DMS153 treated with DMSO at 0.1 percent for 48 hours (cell line): Measurements from ENCODE around the gene CLEC16A.

Experiments used
- DNase-seq: peaks from one replicate; lab custom pipeline; 2025; ENCODE audit not compliant: unreplicated experiment; lab: John Stamatoyannopoulos, UW

Gene CLEC16A

DNA sequence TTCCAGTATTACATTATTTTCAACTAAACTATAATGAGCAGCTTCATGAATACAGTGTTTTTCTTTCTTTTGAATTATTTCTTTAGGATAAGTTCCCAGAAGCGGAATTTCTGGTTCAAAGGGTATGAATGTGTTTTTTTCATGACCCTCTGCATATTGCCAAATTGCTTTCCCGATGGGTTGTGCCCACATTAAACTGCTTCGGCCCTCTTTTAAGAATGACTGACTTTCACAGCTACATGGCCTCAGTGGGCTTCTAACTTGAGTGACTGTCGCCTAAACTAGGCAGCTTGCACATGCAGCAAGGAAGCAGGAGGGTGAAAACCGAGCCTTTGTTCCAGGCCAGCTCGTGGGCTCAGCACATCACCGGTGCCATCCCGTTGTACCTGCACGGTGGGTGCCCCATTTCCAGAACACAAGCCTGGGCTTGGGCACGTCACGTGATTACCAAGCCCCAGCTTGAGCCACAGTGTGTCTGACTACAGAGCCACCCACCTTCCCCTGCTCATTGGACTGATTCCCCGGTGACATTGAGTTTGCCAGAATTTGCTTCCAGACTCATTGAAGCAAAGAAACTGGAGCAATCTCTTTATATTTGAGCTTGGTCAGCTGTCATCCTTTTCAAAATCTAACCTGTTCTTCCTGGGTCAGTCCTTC, 112.8 kb downstream of the CLEC16A start:
- DNase-seq: no peak

DNA sequence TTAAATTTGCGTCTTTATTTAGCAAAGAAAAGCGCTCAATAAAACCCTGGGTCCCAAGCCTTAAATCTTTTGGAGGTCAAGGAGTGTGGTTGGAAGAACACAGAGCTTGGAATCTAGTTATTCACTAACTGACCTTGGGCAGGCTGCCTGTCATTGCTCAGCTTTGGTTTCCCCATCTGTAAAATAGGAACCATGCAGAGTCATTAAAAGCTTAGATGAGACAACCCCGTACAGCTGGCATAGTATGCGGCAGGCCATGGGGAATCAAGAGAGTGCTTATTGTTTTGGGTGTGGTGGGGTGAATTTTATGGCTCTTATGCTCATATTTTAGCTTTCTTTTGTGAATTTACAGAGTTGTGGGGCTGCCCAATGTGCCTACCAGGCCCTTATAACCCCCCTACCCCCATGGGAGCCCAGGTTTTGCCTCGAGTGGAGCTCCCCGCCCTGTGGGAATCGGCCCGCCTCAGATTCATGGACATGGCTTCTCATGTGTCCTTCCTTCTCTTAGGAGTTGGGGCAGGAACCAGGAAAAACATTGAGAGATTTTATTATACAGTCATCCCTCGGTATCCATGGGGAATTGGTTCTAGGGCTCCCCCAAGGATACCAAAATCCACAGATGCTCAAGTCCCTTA, 113.5 kb downstream of the CLEC16A start:
- DNase-seq: no peak

DNA sequence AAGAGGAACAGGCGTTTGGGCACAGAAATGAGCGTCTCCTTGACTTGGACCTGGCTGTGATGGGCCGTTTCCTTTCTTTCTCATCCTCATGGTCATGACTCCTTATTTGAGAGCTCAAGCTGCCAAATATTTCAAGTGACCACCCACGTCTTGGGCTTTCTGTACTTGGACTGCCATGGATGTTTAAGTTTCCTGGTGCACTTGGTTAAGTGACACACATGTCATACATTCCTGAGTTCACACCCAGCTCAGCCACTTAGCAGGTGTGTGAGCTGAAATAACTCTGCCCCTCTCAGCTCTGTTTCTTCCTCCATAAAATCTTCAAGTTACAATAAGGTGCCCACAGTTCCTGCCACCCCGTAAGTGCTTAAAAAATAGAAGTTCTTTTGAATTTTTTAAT, 114.5 kb downstream of the CLEC16A start:
- DNase-seq: no peak

DNA sequence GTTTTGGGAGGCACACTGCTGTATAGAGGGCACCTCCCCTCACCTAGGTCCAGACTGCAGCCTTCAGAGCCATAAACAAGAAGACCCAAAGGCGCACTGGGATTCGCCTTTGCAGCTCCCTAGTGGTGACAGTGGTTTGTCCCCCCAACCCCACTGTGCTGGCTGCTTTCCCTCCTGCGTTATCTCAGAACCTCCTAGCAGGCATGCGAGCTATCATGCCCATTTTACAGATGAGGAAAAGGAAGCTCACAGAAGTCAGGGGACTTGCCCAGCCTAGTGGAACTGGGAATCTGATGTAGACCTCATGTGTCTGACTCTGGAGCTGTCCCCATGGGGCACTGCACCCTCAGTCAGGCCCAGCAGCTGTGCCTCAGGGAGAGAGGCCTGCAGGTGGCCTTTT, 115.2 kb downstream of the CLEC16A start:
- DNase-seq: no peak

DNA sequence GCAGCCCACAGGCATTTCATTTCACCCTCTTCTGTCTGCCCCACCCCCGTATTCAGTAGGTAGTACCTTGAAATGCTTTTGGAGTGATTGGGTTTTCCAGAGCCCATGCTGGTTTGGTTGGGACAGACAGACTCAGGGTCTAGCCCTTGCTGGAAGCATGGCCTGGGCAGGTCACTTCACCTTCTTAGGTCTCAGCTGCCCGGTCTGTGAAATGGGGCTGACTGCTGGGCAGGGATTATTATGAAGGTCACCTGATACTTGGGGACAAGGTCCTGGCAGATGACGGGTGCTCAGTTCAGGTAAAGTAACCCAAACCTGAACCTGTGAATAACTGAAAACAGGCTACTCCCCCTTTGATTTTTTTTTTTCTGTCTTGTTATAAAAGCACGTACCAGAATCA, 116.0 kb downstream of the CLEC16A start:
- no peak for DNase-seq

DNA sequence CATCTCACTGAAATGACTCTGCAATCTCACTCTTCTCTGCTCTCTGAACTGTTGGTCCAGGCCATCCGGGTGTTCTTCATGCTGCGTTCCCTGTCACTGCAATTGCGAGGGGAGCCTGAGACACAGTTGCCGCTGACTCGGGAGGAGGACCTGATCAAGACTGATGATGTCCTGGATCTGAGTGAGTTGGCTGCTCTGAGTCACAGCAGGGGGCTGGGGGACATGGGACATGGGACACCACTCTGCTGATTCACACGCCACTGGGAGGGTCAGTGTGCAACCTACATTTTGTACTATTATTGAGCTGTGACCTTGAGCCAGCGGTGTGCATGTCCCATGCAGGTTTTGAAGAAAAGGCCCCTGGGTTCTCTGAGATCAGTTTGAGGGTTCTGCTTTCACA, 116.5 kb downstream of the CLEC16A start:
- DNase-seq: no peak

DNA sequence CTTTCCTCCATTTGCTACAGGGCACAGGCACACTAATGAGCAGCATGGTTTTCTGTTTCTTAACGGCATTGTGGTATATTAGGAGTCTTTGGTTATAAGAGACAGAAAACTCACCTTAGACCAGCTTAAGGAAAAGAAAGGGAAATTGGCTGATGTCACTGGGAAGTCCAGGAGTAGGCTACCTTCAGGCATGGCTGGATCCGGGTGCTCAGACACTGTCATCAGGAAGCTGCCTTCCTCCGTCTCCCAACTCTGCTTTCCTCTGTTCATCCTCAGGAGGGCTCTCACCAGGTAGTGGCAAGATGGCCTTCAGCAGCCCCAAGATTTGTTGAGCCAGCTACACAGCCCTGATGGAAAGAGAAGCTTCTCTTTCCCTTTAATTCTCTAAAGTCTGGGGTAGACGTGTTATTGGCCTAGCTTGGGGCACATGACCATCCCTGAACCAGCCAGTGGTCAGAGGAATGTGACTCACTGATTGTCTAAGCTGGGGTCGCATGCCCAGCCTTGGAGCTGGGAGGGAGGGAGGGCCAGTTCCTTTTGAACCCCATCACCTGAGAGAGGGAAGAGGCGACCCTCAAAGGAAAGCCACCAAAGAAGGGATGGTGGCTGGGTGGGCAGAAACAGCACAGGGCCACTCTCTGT, 117.4 kb downstream of the CLEC16A start:
- no peak for DNase-seq

DNA sequence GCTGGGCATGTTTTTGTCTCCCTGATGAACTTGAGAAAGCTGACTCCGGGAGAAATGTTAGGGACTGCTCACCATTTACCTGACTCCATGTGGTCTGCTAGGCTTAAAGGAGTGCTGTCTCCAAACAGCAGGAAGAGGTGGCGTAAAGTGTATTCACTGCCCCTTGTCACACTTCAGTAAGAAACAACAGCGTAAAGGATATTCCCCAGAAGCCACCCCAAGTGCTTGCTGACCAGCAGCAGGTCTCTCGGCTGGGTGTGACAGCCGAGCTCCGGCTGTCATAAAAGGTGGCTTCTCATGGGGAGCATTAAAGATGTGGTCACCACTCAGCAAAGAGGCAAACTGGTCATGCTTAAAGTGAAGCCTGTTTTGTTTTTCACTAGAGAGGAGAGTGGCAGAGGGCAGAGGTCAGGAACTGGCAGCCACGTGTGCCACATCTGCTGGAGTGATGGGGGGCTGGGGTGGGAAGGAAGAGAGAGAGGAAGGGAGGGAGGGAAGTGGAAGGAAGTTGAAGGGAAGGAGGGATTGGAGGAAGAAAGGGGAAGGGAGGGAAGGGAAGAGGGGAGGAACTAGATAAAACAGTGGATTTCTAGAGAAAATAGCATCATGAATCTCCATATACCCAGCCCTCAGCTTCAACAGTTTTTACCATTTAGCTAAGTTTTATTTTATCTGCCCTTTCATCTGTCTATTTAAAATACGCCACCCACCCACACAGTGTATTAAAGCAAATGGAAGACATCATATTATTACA, 119.3 kb downstream of the CLEC16A start:
- no peak for DNase-seq

DNA sequence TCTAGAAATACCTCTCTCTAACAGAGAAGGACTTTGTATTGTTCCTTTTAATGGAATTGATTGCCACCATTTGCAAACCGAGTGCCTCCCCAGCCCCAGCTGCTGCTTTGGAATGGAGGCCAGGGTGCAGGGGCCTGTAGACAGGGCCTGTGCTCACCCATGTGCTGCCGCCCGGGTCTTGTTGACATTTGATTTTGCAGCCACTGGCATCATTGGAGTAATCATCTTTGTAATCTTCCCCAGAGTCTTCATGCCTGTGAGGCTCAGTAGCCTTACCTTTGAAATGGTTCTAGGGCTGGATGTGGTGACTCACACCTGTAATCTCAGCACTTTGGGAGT, 119.8 kb downstream of the CLEC16A start:
- no peak for DNase-seq

DNA sequence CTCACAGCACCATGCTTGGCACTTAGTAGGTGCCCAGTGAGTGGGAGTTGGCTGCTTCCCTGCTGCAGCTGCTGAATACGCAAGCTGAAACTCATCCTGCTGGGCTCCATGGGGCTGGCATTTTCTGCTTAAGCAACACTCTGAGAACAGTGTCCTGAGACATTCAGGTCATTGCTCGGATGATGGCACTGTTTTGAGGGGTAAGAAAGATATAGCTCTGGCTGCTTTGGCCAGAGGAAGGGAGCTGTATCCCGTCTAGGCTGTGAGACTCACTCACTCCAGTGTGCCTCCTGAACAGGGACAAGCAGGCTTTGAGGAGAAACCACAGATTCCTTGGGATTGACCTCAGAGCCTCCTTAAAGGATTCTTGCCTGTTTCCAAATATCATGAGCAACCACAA, 120.5 kb downstream of the CLEC16A start:
- no peak for DNase-seq

DNA sequence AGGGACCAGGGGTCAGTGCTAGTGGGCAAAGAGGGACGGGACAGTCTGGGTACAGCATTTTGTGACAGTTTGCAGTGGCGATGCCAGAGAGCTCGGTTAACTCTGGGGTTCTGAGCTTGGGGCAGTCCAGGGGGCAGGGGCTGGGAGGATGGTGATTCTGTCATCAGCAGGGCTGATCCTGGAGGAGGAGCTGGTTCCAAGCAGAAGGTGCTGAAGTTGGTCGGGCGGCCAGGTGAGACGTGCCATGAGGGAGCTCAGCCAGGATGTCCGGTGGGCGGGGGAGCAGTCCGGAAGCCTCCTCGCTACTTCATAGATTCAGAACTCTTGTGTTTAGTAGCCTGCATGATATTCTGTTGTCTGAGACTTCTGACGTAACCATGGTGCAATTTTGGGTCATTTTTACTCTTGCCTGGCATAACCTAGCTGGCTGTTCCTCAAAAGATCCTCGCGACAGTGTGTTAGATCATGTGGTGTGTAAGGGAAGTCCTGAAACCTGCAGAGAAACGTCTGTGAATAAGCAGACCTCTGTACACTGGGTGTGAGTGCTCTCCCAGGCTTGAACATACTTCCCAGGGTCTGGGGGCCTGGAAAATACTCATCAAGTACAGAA, 122.0 kb downstream of the CLEC16A start:
- DNase-seq: no peak

DNA sequence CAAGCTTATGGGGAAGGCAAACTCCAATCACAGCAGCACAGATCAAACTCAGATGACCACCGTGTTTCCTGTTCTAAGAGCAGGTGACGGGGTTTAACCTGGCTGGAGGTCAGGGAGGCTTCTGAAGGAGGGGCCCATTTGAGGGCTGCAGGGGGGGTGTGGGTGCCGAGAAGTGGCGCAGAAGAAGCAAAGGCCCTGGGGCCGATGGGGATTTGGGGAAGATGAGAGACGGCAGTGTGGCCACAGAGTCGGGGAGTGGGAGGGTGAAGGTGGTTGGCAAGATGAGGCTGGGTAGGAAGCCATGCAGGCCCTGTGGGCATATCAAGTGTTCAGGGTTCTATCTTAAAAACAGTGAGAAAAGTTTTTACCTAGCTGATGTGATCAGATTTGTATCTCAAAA, 122.9 kb downstream of the CLEC16A start:
- DNase-seq: no peak

DNA sequence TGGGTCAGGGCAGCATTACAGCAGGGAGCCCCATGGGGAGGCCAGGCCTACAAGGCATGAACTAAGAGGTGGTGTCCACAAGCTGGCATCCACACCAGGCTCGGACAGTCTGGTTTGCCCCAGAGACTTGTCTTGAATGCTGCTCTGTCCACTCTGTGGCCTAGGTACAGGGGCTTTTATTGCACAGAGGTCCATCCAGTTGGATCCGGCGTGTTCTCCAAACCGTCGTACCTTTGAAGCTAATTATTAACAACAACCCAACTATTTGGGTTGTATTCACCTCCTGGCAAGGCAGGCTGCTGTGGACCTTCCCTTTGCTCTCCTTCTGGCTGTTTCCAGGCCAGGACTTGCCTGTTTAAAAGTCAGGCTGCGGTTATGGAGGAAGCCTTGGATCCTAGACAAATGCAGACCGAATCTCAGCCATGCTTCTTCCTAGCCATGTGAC, 123.4 kb downstream of the CLEC16A start:
- no peak for DNase-seq

DNA sequence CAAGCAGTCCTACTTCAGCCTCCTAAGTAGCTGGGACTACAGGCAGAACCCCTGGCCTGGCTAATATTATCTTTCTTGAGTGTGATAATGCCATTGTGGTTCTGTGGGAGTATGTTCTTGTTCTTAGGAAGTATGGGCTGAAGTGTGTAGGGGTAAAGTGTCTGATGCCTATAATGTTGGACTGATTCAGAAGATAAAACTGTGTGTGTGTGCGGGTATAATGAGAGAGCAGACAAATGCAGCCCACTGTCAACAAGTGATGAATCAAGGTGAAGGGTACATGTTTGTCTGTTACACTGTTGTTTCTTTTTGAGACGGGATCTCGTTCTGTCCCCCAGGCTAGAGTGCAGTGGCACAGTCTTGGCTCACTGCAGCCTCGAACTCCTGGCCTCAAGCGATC, 127.5 kb downstream of the CLEC16A start:
- DNase-seq: no peak

DNA sequence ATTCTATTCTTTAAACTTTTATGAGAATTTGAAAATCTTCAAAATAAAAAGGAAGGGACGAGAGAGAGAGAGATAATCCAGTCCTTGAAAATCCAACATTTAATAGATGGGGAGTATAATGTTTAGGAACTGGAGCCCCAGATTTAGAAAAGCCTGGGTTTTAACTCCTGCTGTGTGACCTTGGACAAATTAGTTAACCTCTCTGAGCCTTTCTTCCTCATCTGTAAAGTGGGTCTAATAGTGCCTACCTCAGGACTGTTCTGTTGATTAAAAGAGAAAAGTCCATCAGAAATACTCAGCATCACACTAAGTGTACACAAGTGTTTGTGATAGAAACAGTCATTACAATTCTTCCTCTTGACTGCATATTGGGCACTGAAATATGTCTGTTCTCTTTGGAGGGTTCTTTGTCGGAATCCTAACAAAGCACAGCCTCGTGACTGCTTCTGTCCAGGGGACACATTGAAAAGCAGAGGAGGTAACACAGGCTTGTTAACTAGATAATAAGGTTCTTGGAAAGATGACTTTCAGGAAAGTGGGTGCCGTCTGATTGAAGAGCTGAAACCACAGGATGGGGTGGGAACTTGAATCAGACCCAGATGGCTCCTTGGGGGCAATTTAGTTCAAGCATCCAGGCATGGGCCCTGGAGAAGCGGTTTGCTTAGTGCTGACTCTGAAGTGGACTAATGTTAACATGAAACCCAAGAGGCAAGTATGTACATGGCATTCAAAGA, 128.2 kb downstream of the CLEC16A start:
- no peak for DNase-seq

DNA sequence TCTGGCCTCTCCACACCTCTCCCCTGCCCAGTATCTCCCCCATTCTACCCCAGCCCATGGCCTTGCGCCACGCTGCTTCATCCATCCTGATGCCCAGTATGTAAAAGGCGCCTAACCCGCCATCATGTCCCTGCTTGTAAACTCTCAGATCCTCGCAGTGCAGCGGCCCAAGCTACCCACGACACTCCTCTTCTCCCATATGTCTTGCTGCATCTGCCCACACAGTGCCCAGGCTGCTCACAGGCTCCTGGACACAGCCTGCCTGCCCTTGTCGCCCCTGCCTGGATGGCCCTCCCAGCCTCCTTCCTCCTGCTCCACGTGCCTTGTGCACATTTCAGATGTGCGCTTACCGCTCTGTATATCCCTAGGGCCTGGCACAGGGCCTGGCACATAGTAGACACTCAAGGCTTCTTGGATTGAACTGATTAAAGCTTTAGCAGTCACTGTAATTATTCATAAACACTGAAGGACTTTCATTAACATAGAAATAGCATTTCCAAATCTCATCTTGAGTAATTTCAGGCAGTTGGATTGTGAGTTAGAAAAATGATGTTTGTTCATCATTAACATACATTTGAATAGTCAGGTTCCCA, 129.1 kb downstream of the CLEC16A start:
- no peak for DNase-seq

DNA sequence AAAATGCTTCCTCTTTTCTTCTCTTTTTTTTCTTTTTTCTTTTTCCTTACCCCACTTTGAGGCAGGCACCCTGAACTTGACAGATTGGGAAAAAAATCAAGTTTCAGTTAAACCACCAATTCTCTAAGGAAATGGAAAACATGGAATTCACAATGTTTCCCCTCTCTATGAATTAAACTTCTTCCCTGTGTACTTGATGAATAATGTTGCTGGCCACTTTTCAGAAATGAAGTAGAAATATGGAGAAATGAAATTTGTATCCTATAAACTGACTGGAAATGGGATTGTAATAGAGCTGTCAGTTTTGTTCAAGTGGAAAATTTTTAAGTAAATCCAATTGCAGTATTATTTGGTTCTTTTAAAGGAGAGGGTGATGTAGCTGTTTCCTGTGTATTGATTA, 129.8 kb downstream of the CLEC16A start:
- DNase-seq: no peak

DNA sequence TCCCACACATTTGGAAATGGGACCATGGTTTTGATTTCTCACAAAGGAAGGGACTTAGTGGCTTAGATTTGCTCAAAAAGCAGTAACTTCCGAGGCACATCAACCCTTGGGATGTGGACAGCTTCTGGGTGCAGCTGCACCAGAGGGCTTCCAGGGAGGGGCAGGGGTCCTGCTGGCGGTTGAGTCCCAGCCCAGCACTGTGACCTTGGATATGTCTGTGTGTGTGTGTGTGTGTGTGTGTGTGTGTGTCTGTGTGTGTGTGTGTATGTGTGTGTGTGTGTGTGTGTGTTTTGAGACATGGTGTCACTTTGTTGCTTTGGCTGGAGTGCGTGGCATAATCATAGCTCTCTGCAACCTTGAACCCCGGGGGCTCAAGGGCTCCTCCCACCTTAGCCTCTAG, 130.8 kb downstream of the CLEC16A start:
- no peak for DNase-seq

DNA sequence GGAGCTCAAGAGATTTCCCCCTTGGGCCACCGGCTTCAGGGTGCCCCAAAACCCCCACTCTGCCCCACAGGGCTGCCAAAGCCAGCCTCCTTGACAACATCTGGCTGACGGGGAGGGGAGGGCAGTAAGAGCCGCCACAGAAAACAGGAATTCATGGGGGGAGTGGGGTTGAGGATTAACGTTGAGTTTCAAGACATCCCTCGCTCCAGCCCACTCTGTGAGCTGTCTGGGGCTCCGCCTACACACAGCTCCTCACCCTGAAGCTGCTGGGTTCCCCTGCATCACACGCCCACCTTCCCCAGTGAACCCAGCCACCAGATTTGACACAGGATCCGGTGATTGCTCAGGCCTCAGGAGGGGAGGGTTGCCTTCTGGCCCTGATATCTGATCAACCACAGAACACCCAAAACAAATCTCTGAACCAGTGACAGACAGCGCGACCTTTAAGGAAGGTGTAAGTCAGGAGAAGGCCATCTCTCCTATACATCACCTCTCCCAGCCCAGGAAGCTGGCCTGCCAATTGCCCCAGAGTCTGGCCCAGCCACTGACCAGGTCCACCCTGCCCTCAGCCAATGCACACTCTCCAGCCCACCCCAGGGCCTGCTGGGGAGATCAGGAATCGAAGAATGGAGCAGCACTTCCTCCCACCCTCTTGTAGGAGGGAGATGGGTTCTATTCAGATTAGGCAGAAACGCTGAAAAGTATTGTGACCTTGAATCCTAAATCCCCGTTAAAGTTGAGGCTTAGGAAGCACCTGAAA, 132.1 kb downstream of the CLEC16A start:
- no peak for DNase-seq
